H1 (cell line): ENCODE data around the gene OVOL3. TPM values are rescaled to one million over a fixed set of nuclear protein-coding genes. Genes with fewer than 3 reads are reported as not detected.

Experiments
- CTCF ChIA-PET: fragments of 300-600 bp; sonication (Branson Sonifier 250); formaldehyde crosslinking; loops from one replicate; lab custom pipeline; 2021; ENCODE audit not compliant: partially characterized antibody; lab: Charles Lee
- POLR2A ChIA-PET: fragments of 300-600 bp; sonication (Branson Sonifier 250); formaldehyde crosslinking; loops from one replicate; lab custom pipeline; 2021; ENCODE audit warnings: inconsistent platforms; ENCODE audit not compliant: partially characterized antibody; lab: Charles Lee
- DNase-seq, 2 experiments: peaks; one replicate each; pipeline versions ENCODE4 v3.0.0 to v3.0.0-alpha.2; 2010 to 2022; ENCODE audit warnings: low spot score in 2 of 2, low read depth in 1 of 2, mixed read lengths in 1 of 2
- FAIRE-seq: peaks from 2 replicates; lab custom pipeline; 2011; peaks lifted over from hg19 to GRCh38; lab: Jason Lieb, UNC
- H2AFZ ChIP-seq: 2 replicates; pipeline ENCODE4 v1.8.1; 2012; ENCODE audit warnings: low read length, inconsistent platforms
- H2AK5ac ChIP-seq: 2 replicates; pipeline ENCODE4 v1.6.1; 2013; ENCODE audit warnings: low read depth, low read length
- H2BK120ac ChIP-seq: replicated peaks from 2 replicates; pipeline ENCODE3; 2013; ENCODE audit warnings: low read depth, low read length, inconsistent platforms
- H2BK12ac ChIP-seq: 2 replicates; pipeline ENCODE4 v1.6.1; 2013; ENCODE audit warnings: low read depth, low read length
- H2BK15ac ChIP-seq: 2 replicates; pipeline ENCODE4 v1.6.1; 2013; ENCODE audit warnings: low read length
- H2BK20ac ChIP-seq: 2 replicates; pipeline ENCODE4 v1.6.1; 2013; ENCODE audit warnings: low read length
- H2BK5ac ChIP-seq: 2 replicates; pipeline ENCODE4 v1.6.1; 2013; ENCODE audit warnings: low read depth, low read length
- H3K14ac ChIP-seq: 2 replicates; pipeline ENCODE4 v1.6.1; 2013; ENCODE audit warnings: inconsistent platforms; ENCODE audit not compliant: insufficient read length
- H3K18ac ChIP-seq: 2 replicates; pipeline ENCODE4 v1.6.1; 2013; ENCODE audit warnings: low read length; ENCODE audit errors: extremely low read depth
- H3K23ac ChIP-seq: 2 replicates; pipeline ENCODE4 v1.6.1; 2013; ENCODE audit warnings: inconsistent platforms; ENCODE audit not compliant: insufficient read length
- H3K23me2 ChIP-seq: 2 replicates; pipeline ENCODE4 v1.6.1; 2013; ENCODE audit warnings: low read depth, low read length
- H3K27ac ChIP-seq: 2 replicates; pipeline ENCODE4 v1.6.1; 2011; ENCODE audit warnings: low read depth, low read length, inconsistent platforms
- H3K27me3 ChIP-seq, 4 experiments: replicated peaks in 1 of 4; 1 replicate in 1 of 4; 2 replicates in 3 of 4; pipeline versions ENCODE4 v1.6.1 to v1.8.1; 2011 to 2013; ENCODE audit warnings: low read length in 3 of 4, mild to moderate bottlenecking in 3 of 4, inconsistent platforms in 2 of 4, mixed read lengths in 2 of 4, moderate library complexity in 1 of 4; ENCODE audit not compliant: control insufficient read depth in 3 of 4, insufficient read depth in 3 of 4; ENCODE audit errors: extremely low read depth in 1 of 4
- H3K36me3 ChIP-seq, 4 experiments: 2 replicates each; pipeline versions ENCODE4 v1.6.1 to v1.8.1; 2011 to 2013; ENCODE audit warnings: mild to moderate bottlenecking in 4 of 4, low read length in 3 of 4, moderate library complexity in 2 of 4, control low read depth in 1 of 4, inconsistent platforms in 1 of 4; ENCODE audit not compliant: insufficient read depth in 4 of 4, control insufficient read depth in 2 of 4
- H3K4ac ChIP-seq: replicated peaks from 2 replicates; pipeline ENCODE3; 2013; ENCODE audit warnings: low read length, low read depth, mixed read lengths, inconsistent platforms; ENCODE audit not compliant: insufficient read length
- H3K4me1 ChIP-seq, 4 experiments: replicated peaks in 1 of 4; 1 replicate in 1 of 4; 2 replicates in 3 of 4; pipeline versions ENCODE4 v1.6.1 to v1.8.1; 2011 to 2013; ENCODE audit warnings: low read length in 3 of 4, inconsistent platforms in 2 of 4, mixed read lengths in 1 of 4; ENCODE audit not compliant: insufficient read depth in 4 of 4, control insufficient read depth in 3 of 4
- H3K4me2 ChIP-seq, 2 experiments: 2 replicates each; pipeline versions ENCODE4 v1.6.1 to v1.8.1; 2011 to 2013; ENCODE audit warnings: low read depth in 2 of 2, low read length in 2 of 2, control low read depth in 1 of 2, inconsistent platforms in 1 of 2, mild to moderate bottlenecking in 1 of 2; ENCODE audit not compliant: insufficient read depth in 1 of 2
- H3K4me3 ChIP-seq, 4 experiments: fragments of 200-600, 300-600 bp in 1 of 4; sonication (generic), shearing (Covaris generic), sonication (Bioruptor Twin) in 1 of 4; 2 replicates each; pipeline versions ENCODE4 v1.5.1 to v1.8.1; 2011 to 2016; ENCODE audit warnings: low read length in 4 of 4, low read depth in 3 of 4, control low read depth in 2 of 4, inconsistent platforms in 2 of 4, mild to moderate bottlenecking in 2 of 4, mixed read lengths in 1 of 4, moderate library complexity in 1 of 4; ENCODE audit not compliant: insufficient read depth in 2 of 4; ENCODE audit errors: extremely low read depth in 1 of 4
- H3K56ac ChIP-seq: replicated peaks from 2 replicates; pipeline ENCODE3; 2013; ENCODE audit warnings: low read depth, mild to moderate bottlenecking, mixed read lengths, low read length, inconsistent platforms; ENCODE audit not compliant: insufficient read length
- H3K79me1 ChIP-seq: 2 replicates; pipeline ENCODE4 v1.6.1; 2013; ENCODE audit warnings: low read depth, low read length, control low read depth
- H3K79me2 ChIP-seq, 2 experiments: 2 replicates each; pipeline versions ENCODE4 v1.6.1 to v1.8.1; 2012 to 2013; ENCODE audit warnings: low read length in 2 of 2, mild to moderate bottlenecking in 2 of 2, inconsistent platforms in 1 of 2; ENCODE audit not compliant: insufficient read depth in 2 of 2, control insufficient read depth in 1 of 2
- H3K9ac ChIP-seq, 4 experiments: replicated peaks in 1 of 4; 1 replicate in 1 of 4; 2 replicates in 3 of 4; pipeline versions ENCODE4 v1.6.1 to v1.8.1; 2011 to 2013; ENCODE audit warnings: low read depth in 3 of 4, low read length in 3 of 4, control low read depth in 2 of 4, mild to moderate bottlenecking in 2 of 4, moderate library complexity in 2 of 4, inconsistent platforms in 1 of 4; ENCODE audit errors: extremely low read depth in 1 of 4
- H3K9me3 ChIP-seq, 2 experiments: 2 replicates each; pipeline versions ENCODE4 v1.6.1 to v1.8.1; 2012 to 2013; ENCODE audit warnings: mild to moderate bottlenecking in 2 of 2, moderate library complexity in 2 of 2, control low read depth in 1 of 2, inconsistent platforms in 1 of 2, low read depth in 1 of 2, low read length in 1 of 2, mixed read lengths in 1 of 2; ENCODE audit not compliant: insufficient read depth in 2 of 2
- H4K20me1 ChIP-seq, 2 experiments: replicated peaks in 1 of 2; 2 replicates each; pipeline versions ENCODE3 to v1.8.1; 2011 to 2013; ENCODE audit warnings: inconsistent platforms in 2 of 2, low read length in 2 of 2, mild to moderate bottlenecking in 1 of 2; ENCODE audit not compliant: insufficient read depth in 2 of 2, control insufficient read depth in 1 of 2
- H4K5ac ChIP-seq: 2 replicates; pipeline ENCODE4 v1.6.1; 2013; ENCODE audit warnings: low read length, low read depth, mixed read lengths, inconsistent platforms; ENCODE audit not compliant: insufficient read length
- H4K8ac ChIP-seq: 2 replicates; pipeline ENCODE4 v1.8.0; 2013; ENCODE audit warnings: mild to moderate bottlenecking, moderate library complexity, low read length, inconsistent platforms; ENCODE audit not compliant: insufficient read depth; ENCODE audit errors: extremely low read depth
- H4K91ac ChIP-seq: replicated peaks from 2 replicates; pipeline ENCODE3; 2013; ENCODE audit warnings: low read length, mixed read lengths, inconsistent platforms; ENCODE audit not compliant: insufficient read length
- RXRA ChIP-seq: IDR thresholded peaks from 2 replicates; pipeline ENCODE4 v1.6.1; 2011; ENCODE audit warnings: low read depth, mild to moderate bottlenecking, low read length, moderate library complexity; ENCODE audit not compliant: insufficient read depth
- WGBS, 2 experiments: shearing (Covaris generic) in 1 of 2; methylation state at CpG; one replicate each; pipeline versions ENCODE4 v1.1.6 to v1.1.7; 2013 to 2015; ENCODE audit warnings: low lambda C conversion rate in 2 of 2, mixed read lengths in 2 of 2, inconsistent platforms in 1 of 2, low coverage in 1 of 2, missing lambda C conversion rate in 1 of 2; ENCODE audit not compliant: insufficient replicate concordance in 2 of 2, insufficient coverage in 1 of 2, insufficient read length in 1 of 2; ENCODE audit errors: extremely low coverage in 1 of 2, missing lambda C conversion rate in 1 of 2; 5-methylcytosine and 5-hydroxymethylcytosine counted together
- polyA plus RNA-seq, 7 experiments: library from polyadenylated mRNA; depleted of rRNA in 3 of 7; stranded (reverse) in 5 of 7; unstranded in 2 of 7; fragments of >200 nt in 5 of 7; fragments of 200-250 nt in 2 of 7; gene quantifications; 1 replicate in 5 of 7; 2 replicates in 1 of 7; 4 replicates in 1 of 7; pipeline versions ENCODE4 v1.2.1 to v1.2.3, GENCODE V29; 2011 to 2013; ENCODE audit warnings: missing spikeins in 2 of 7, mixed read lengths in 2 of 7
- total RNA-seq: library from RNA; stranded (reverse); fragmentation: NEBNext Ultra II Directional; extraction: Animal tissue kit (Norgen Biotek cat#: 25700); gene quantifications from 2 replicates; pipeline ENCODE4 v1.2.1, GENCODE V29; 2021

The OVOL3 gene
- total and polyA plus RNA-seq, 2 of the 8 experiments (the other 6 are each of a cell fraction or from before 2014, with no cell fraction given), result 0.45 TPM; not detected in 1

DNA sequence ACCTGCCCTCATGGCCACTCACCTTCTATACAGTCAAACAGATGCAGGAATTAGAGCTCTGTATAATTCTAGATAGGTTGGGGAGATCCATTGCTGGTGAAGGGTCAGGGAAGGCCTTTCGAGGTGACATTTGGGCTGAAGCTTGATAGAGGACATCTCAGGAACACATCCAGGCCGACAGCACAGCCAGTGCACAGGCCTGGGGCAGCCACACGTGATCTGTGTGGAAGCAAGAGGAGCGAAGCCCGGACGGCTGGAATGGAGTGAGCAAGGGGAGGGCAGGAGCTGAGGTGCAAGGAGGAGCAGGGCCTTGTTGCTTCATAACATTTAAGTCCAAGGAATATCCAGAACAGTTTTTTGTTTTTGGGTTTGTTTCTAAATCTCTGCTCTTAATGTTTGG lies 4.5 kb upstream of the OVOL3 start:
- Histone ChIP-seq H3K79me1 (no peaks in the 10 kb centered on the region; the same call in 1 of the 2 replicates), H2BK20ac (no peak overlapping the region), H3K23ac (no peak overlapping the region), H3K27me3 (no peaks in the 10 kb centered on the region), H4K5ac (no peak overlapping the region), H3K56ac (no peak overlapping the region), H3K36me3 (peaks cover 12 to 37% (median 32%) of the 10 kb centered on the region in 4 experiments; a peak in 7 of 8 replicates), H3K4me3 (no peak overlapping the region), H3K27ac (no peak overlapping the region), H3K14ac (no peak overlapping the region), H3K9ac (no peak overlapping the region), H2AFZ (no peak overlapping the region), H3K23me2 (no peaks in the 10 kb centered on the region), H2BK120ac (no peak overlapping the region), H3K4me2 (no peak overlapping the region), H2AK5ac (no peak overlapping the region), H4K91ac (no peak overlapping the region), H3K18ac (no peak overlapping the region), H2BK5ac (no peak overlapping the region), H2BK12ac (no peak overlapping the region), H3K4ac (no peak overlapping the region), H3K4me1 (peaks cover 5 to 16% (median 10%) of the 10 kb centered on the region in 4 experiments), H4K8ac (no peak overlapping the region), H3K9me3 (no peaks in the 10 kb centered on the region), H2BK15ac (no peak overlapping the region), H3K79me2 (no peaks in the 10 kb centered on the region), H4K20me1 (peaks cover 0 to 3% of the 10 kb centered on the region in 2 experiments)
- ChIA-PET POLR2A (interaction anchor here (1.0 to 1.3 kb wide), 2 partner anchors 13 to 43 kb away, joined by 3 read pairs; no protein-coding TSS in a partner anchor), CTCF (interaction anchor here (1.3 to 1.4 kb wide), 2 partner anchors 45 to 48 kb away, joined by 3 read pairs; no protein-coding TSS in a partner anchor)
- FAIRE-seq, result no peak
- no peak for TF ChIP-seq RXRA
- no peak for DNase-seq
- WGBS, 2 experiments, result 93% methylated on average over 6 of the region's 6 CpGs; no CpG with 5 or more reads in 1 of the 2 experiments
